ENCODE measurements around the gene SEC61A2.

DNA sequence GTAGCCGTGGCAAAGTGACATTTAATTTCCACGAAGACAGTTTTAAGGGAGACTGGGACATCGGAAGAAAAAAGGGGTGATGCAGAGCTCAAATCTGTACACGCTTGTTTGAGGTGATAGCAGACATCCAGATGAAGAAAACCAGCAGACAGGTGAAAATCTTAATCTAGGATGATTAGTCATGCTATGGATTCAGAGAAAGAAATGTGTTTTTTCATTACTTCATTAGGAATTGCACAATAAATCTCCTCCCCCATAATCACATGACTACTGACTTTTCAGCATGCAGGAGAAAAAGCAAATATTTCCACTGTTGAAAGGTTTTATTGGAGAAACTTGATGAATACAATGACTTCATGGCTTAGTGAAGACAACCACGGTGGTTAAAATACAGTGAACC lies 63.7 kb downstream of the SEC61A2 start:
- TF ChIP-seq, protein P1, sequence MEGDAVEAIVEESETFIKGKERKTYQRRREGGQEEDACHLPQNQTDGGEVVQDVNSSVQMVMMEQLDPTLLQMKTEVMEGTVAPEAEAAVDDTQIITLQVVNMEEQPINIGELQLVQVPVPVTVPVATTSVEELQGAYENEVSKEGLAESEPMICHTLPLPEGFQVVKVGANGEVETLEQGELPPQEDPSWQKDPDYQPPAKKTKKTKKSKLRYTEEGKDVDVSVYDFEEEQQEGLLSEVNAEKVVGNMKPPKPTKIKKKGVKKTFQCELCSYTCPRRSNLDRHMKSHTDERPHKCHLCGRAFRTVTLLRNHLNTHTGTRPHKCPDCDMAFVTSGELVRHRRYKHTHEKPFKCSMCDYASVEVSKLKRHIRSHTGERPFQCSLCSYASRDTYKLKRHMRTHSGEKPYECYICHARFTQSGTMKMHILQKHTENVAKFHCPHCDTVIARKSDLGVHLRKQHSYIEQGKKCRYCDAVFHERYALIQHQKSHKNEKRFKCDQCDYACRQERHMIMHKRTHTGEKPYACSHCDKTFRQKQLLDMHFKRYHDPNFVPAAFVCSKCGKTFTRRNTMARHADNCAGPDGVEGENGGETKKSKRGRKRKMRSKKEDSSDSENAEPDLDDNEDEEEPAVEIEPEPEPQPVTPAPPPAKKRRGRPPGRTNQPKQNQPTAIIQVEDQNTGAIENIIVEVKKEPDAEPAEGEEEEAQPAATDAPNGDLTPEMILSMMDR (IDR thresholded peaks at IDR 0.05) = no peak
- no peak for TF ChIP-seq POLR2A (IDR thresholded peaks at IDR 0.05)

All from upper lobe of left lung (tissue), 4 donors.